ENCODE data around the gene RAB7A.

DNA sequence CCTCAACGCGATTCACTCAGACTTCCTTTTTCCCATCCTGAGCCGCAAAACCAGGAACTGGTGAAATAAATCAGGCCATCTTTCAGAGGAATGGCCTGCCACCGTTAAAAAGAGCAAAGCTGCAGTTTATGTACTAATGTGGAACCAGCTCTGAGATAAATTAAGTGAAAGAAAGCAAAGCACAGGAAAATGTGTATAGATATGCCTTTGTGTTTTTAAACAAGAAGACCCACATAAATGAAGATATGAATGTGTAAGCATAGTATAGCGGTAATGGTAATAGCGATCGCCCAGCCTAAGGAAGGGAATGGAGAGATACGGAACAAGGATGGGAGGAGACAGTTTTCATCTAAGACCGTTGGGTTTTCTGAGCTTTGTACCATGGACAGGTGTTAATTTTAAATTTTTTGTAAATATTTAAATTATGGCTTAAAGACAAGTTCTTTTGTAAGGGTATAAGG lies 44.6 kb upstream of the RAB7A start:
- TF ChIP-seq, protein P1, sequence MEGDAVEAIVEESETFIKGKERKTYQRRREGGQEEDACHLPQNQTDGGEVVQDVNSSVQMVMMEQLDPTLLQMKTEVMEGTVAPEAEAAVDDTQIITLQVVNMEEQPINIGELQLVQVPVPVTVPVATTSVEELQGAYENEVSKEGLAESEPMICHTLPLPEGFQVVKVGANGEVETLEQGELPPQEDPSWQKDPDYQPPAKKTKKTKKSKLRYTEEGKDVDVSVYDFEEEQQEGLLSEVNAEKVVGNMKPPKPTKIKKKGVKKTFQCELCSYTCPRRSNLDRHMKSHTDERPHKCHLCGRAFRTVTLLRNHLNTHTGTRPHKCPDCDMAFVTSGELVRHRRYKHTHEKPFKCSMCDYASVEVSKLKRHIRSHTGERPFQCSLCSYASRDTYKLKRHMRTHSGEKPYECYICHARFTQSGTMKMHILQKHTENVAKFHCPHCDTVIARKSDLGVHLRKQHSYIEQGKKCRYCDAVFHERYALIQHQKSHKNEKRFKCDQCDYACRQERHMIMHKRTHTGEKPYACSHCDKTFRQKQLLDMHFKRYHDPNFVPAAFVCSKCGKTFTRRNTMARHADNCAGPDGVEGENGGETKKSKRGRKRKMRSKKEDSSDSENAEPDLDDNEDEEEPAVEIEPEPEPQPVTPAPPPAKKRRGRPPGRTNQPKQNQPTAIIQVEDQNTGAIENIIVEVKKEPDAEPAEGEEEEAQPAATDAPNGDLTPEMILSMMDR (IDR thresholded peaks at IDR 0.05), result no peak
- TF ChIP-seq EZH2 (IDR thresholded peaks at IDR 0.05; ENCODE audit: borderline replicate concordance, insufficient read depth, low read depth, low read length, poor library complexity, severe bottlenecking), result no peak

Data from B cell (primary cell).